ENCODE data around the gene GJA4. TPM values are rescaled to one million over a fixed set of nuclear protein-coding genes. Genes with fewer than 3 reads are reported as not detected.

The GJA4 gene
- total and polyA plus RNA-seq, 4 donors: 6.4 to 28.9 (median 19.3) TPM

DNA sequence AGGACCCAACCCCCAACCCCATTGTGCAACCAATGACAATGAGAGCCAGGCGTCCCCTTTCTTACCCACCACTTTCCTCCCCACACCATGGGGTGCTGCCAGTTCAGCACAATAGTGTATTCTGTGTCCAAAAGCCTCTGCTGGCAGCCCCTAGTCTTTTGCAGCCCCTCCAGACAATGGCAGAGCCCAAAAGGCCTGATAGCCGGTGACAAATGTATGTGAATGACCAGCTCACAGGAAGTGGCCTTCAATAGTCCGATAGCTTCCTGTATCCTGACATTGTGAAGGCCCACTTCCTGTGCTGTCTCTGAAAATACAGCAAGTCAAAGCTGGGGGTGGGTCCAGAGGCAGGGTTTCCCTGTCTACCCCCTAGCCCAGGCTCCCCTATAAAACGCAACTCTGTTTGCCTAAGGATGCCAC, 50.2 kb downstream of the GJA4 start:
- Histone ChIP-seq H3K27me3 (ENCODE audit: control insufficient read depth in 3 of 3, insufficient read depth in 3 of 3, low read length in 2 of 3) (no peaks in the 10 kb centered on the region), H3K4me1 (ENCODE audit: control insufficient read depth in 5 of 5, insufficient read depth in 5 of 5, low read length in 5 of 5) (peaks cover 0 to 25% (median 3%) of the 10 kb centered on the region in 5 donors), H3K9ac (ENCODE audit: insufficient read depth in 1 of 2, low read length in 2 of 2) (no peak overlapping the region), H3K9me3 (ENCODE audit: control insufficient read depth in 4 of 4, insufficient read depth in 3 of 4, low read length in 3 of 4) (no peaks in the 10 kb centered on the region), H3K27ac (ENCODE audit: low read depth in 1 of 2, low read length in 1 of 2) (peak overlapping the region; percentile 55 to 73), H3K36me3 (ENCODE audit: control insufficient read depth in 4 of 4, insufficient read depth in 4 of 4, low read length in 4 of 4) (peaks cover 0 to 5% (median 0%) of the 10 kb centered on the region in 4 donors), H3K4me3 (no peak overlapping the region)
- TF ChIP-seq, protein P1, sequence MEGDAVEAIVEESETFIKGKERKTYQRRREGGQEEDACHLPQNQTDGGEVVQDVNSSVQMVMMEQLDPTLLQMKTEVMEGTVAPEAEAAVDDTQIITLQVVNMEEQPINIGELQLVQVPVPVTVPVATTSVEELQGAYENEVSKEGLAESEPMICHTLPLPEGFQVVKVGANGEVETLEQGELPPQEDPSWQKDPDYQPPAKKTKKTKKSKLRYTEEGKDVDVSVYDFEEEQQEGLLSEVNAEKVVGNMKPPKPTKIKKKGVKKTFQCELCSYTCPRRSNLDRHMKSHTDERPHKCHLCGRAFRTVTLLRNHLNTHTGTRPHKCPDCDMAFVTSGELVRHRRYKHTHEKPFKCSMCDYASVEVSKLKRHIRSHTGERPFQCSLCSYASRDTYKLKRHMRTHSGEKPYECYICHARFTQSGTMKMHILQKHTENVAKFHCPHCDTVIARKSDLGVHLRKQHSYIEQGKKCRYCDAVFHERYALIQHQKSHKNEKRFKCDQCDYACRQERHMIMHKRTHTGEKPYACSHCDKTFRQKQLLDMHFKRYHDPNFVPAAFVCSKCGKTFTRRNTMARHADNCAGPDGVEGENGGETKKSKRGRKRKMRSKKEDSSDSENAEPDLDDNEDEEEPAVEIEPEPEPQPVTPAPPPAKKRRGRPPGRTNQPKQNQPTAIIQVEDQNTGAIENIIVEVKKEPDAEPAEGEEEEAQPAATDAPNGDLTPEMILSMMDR (IDR thresholded peaks at IDR 0.05; ENCODE audit: control extremely low read depth, extremely low read depth): no peak
- DNase-seq (peak in 1 of 3 donors; percentile 57), ATAC-seq (ENCODE audit: insufficient read depth, low FRiP score) (peak; percentile 53)
- 42 to 56% methylated on average over 4 of the region's 4 CpGs for WGBS, 2 donors

DNA sequence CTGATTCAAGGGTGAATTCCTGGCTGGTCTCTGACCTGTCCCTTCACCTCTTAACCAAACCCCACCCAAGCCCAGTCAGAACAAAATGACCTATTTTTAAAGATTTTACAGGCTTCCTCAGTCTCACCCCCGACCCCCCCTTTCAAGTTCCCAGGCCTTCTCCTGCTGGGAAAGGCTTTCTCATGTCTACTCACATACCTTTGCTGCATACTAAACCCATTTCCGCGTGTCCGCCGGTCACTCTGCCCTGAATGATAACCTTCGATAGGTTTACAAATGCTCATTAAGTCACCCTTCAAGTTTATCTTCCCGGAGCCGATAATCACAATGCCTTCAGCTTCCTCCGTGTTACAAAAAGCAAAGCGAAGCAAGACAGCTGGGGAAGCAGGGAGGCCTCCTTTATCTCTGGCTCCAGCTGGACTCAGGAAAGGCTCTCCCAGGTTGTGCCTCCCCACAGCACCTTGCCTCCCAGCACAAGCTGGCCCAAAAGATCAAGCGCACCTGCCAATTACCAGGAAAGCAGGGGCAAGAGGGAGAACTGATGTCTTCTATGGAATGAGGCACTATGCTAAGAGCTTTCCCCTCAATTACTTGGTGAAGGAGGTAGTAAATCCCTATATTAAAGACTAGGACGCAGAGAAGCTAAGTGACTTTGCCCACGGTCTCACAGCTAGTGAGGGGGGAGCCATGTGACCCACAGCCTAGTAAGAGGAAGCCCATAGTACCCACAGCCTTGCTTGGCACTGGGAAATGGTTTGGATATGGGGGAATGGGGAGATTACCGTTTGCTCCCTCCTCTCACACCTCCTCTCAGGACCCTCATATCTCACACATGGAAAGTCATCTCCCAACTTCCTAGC, 50.8 kb downstream of the GJA4 start:
- Histone ChIP-seq H3K9me3 (ENCODE audit: control insufficient read depth in 4 of 4, insufficient read depth in 3 of 4, low read length in 3 of 4) (no peaks in the 10 kb centered on the region), H3K9ac (ENCODE audit: insufficient read depth in 1 of 2, low read length in 2 of 2) (no peak overlapping the region), H3K27ac (ENCODE audit: low read depth in 1 of 2, low read length in 1 of 2) (peak overlapping the region; percentile 55 to 73), H3K4me3 (no peak overlapping the region), H3K27me3 (ENCODE audit: control insufficient read depth in 3 of 3, insufficient read depth in 3 of 3, low read length in 2 of 3) (no peaks in the 10 kb centered on the region), H3K4me1 (ENCODE audit: control insufficient read depth in 5 of 5, insufficient read depth in 5 of 5, low read length in 5 of 5) (peaks cover 0 to 30% (median 3%) of the 10 kb centered on the region in 5 donors), H3K36me3 (ENCODE audit: control insufficient read depth in 4 of 4, insufficient read depth in 4 of 4, low read length in 4 of 4) (peaks cover 0 to 5% (median 0%) of the 10 kb centered on the region in 4 donors)
- ATAC-seq (ENCODE audit: insufficient read depth, low FRiP score) (no peak), DNase-seq (no peak)
- 50 to 61% methylated on average over 14 of the region's 14 CpGs for WGBS, 2 donors
- TF ChIP-seq, protein P1 (IDR thresholded peaks at IDR 0.05; ENCODE audit: control extremely low read depth, extremely low read depth): no peak

DNA sequence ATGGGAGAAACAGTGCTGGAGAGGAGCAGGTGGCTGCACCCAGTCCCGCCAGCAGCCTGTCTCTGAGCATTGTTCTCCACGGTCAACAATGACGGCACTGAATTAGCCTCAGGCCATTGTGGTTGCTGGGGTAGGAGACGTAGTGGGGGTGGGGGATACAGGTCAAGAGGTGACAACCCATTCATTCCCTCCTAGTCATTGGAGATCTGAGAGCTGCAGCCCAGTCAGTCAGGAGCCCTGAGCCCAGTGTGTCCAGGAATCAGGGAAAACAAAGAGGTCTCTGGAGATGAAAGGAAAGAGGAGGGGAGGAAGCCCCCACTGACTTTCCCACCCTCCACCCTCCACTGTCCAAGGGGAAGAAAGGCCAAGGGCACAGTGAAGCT, 51.4 kb downstream of the GJA4 start:
- 59 to 74% methylated on average over 4 of the region's 4 CpGs for WGBS, 2 donors
- Histone ChIP-seq H3K27ac (ENCODE audit: low read depth in 1 of 2, low read length in 1 of 2) (peak overlapping the region in 1 of 2 donors; percentile 73), H3K36me3 (ENCODE audit: control insufficient read depth in 4 of 4, insufficient read depth in 4 of 4, low read length in 4 of 4) (peaks cover 0 to 5% (median 0%) of the 10 kb centered on the region in 4 donors), H3K27me3 (ENCODE audit: control insufficient read depth in 3 of 3, insufficient read depth in 3 of 3, low read length in 2 of 3) (no peaks in the 10 kb centered on the region), H3K9ac (ENCODE audit: insufficient read depth in 1 of 2, low read length in 2 of 2) (no peak overlapping the region), H3K9me3 (ENCODE audit: control insufficient read depth in 4 of 4, insufficient read depth in 3 of 4, low read length in 3 of 4) (no peaks in the 10 kb centered on the region), H3K4me3 (no peak overlapping the region), H3K4me1 (ENCODE audit: control insufficient read depth in 5 of 5, insufficient read depth in 5 of 5, low read length in 5 of 5) (peaks cover 0 to 29% (median 3%) of the 10 kb centered on the region in 5 donors)
- TF ChIP-seq, protein P1 (IDR thresholded peaks at IDR 0.05; ENCODE audit: control extremely low read depth, extremely low read depth): no peak
- DNase-seq: peak in 1 of 3 donors; percentile 47
- ATAC-seq (ENCODE audit: insufficient read depth, low FRiP score): no peak

Other genes starting within 250 kb of the GJA4 start
- gene GJB5, start 38.0 kb upstream of the GJA4 start, total RNA-seq: under 1 TPM; 0.17 to 0.55 TPM
- 1 to 10 TPM in 1 of 2 donors, under 1 TPM in 1; 0.57 to 1.6 TPM for gene GJB5, start 38.0 kb upstream of the GJA4 start, polyA plus RNA-seq
- gene GJB4, start 33.3 kb upstream of the GJA4 start, total RNA-seq: under 1 TPM in 1 of 2 donors, not detected in 1; 0.12 TPM
- under 1 TPM; 0.06 to 0.29 TPM for gene GJB4, start 33.3 kb upstream of the GJA4 start, polyA plus RNA-seq
- under 1 TPM; 0.51 to 0.52 TPM for gene GJB3, start 11.8 kb upstream of the GJA4 start, total RNA-seq
- gene GJB3, start 11.8 kb upstream of the GJA4 start, polyA plus RNA-seq: 1 to 10 TPM in 1 of 2 donors, under 1 TPM in 1; 0.79 to 2.5 TPM
- gene SMIM12, start 66.8 kb downstream of the GJA4 start, total RNA-seq: 10 to 100 TPM; 19.5 to 50.8 TPM
- gene SMIM12, start 66.8 kb downstream of the GJA4 start, polyA plus RNA-seq: 10 to 100 TPM; 17.9 to 67.8 TPM
- gene DLGAP3, start 136.7 kb downstream of the GJA4 start, total RNA-seq: under 1 TPM; 0.17 to 0.89 TPM
- gene DLGAP3, start 136.7 kb downstream of the GJA4 start, polyA plus RNA-seq: under 1 TPM; 0.10 to 0.26 TPM
- 10 to 100 TPM; 31.3 to 35.5 TPM for gene TMEM35B, start 192.3 kb downstream of the GJA4 start, total RNA-seq
- 10 to 100 TPM; 50.3 to 68.4 TPM for gene TMEM35B, start 192.3 kb downstream of the GJA4 start, polyA plus RNA-seq
- 10 to 100 TPM; 20.1 to 35.1 TPM for gene ZMYM6, start 238.9 kb downstream of the GJA4 start, total RNA-seq
- 10 to 100 TPM in 1 of 2 donors, 1 to 10 TPM in 1; 6.5 to 14.6 TPM for gene ZMYM6, start 238.9 kb downstream of the GJA4 start, polyA plus RNA-seq